HAP-1 (cell line): ENCODE measurements around the gene PCDHA1.
"Not testable (repeated sequence)": the region's sequence is repeated elsewhere in the genome, so short reads cannot be mapped to it uniquely, and the experiment has no call there.

ENCODE experiments used
- DNase-seq, 2 experiments: peaks; one replicate each; pipeline ENCODE4 v3.0.0-alpha.2; 2016 to 2020; ENCODE audit warnings: low spot score in 2 of 2
- H3K27me3 ChIP-seq: fragments of 250-450 bp; sonication (Bioruptor Pico); 2 replicates; pipeline ENCODE4 v1.5.1; 2020; ENCODE audit warnings: low read depth, mild to moderate bottlenecking, moderate library complexity
- H3K36me3 ChIP-seq: fragments of 250-450 bp; sonication (Bioruptor Pico); replicated peaks from 2 replicates; pipeline ENCODE4 v1.5.1; 2020; ENCODE audit warnings: mild to moderate bottlenecking
- H3K4me1 ChIP-seq: fragments of 250-450 bp; sonication (Bioruptor Pico); 2 replicates; pipeline ENCODE4 v1.5.1; 2020; ENCODE audit warnings: mild to moderate bottlenecking
- H3K4me3 ChIP-seq: fragments of 250-450 bp; sonication (Bioruptor Pico); 2 replicates; pipeline ENCODE4 v1.5.1; 2020; ENCODE audit warnings: mild to moderate bottlenecking, moderate library complexity
- H3K9me3 ChIP-seq: fragments of 250-450 bp; sonication (Bioruptor Pico); 2 replicates; pipeline ENCODE4 v1.5.1; 2020; ENCODE audit warnings: mild to moderate bottlenecking, moderate library complexity
- in situ Hi-C: fragments of 300-500 bp; cut with MboI; formaldehyde crosslinking; loops from 3 replicates; pipeline ENCODE4 v1.14.3; 2020; ENCODE audit warnings: low sequenced_read_pairs, inconsistent platforms, mixed read lengths

Gene PCDHA1

GRCh38 chr5:140796718-140797095, 10.8 kb downstream of the PCDHA1 start:
- in situ Hi-C loops: no loop called here
- Histone ChIP-seq H3K36me3 (no peaks in the 10 kb centered on the region), H3K27me3 (no peaks in the 10 kb centered on the region), H3K9me3 (peaks cover 2% of the 10 kb centered on the region), H3K4me3 (no peak overlapping the region), H3K4me1 (no peaks in the 10 kb centered on the region)
- DNase-seq: no peak

GRCh38 chr5:140800816-140801493, 15.0 kb downstream of the PCDHA1 start, which contains the start of gene PCDHA3:
Gene PCDHA3 (plus strand): TSS chr5:140801057.
- no peaks in the 10 kb centered on the region for H3K27me3 ChIP-seq
- in situ Hi-C loops: no loop called here
- peaks cover 4% of the 10 kb centered on the region; the same call in 1 of the 2 replicates for H3K9me3 ChIP-seq
- no peaks in the 10 kb centered on the region for H3K36me3 ChIP-seq
- peak within 1 kb of the TSS; percentile 30 for H3K4me3 ChIP-seq
- peak; percentile 64 to 74 for DNase-seq
- no peaks in the 10 kb centered on the region for H3K4me1 ChIP-seq

GRCh38 chr5:140801494-140801841, 15.5 kb downstream of the PCDHA1 start:
- Histone ChIP-seq H3K4me1 (no peaks in the 10 kb centered on the region), H3K27me3 (no peaks in the 10 kb centered on the region), H3K36me3 (no peaks in the 10 kb centered on the region), H3K9me3 (peaks cover 4% of the 10 kb centered on the region; the same call in 1 of the 2 replicates), H3K4me3 (peak overlapping the region; percentile 30)
- peak; percentile 43 to 69 for DNase-seq
- in situ Hi-C loops: no loop called here

GRCh38 chr5:140802381-140802780, 16.4 kb downstream of the PCDHA1 start:
- in situ Hi-C loops, H3K4me3 ChIP-seq, H3K36me3 ChIP-seq, H3K27me3 ChIP-seq, H3K4me1 ChIP-seq, H3K9me3 ChIP-seq, DNase-seq: not testable (repeated sequence)

GRCh38 chr5:140802781-140803271, 16.9 kb downstream of the PCDHA1 start:
- in situ Hi-C loops: no loop called here

GRCh38 chr5:140806834-140807775, 21.2 kb downstream of the PCDHA1 start, which contains the start of gene PCDHA4:
Gene PCDHA4 (plus strand): TSS chr5:140807068.
- no peaks in the 10 kb centered on the region for H3K36me3 ChIP-seq
- no peaks in the 10 kb centered on the region for H3K9me3 ChIP-seq
- no peaks in the 10 kb centered on the region for H3K4me1 ChIP-seq
- no peaks in the 10 kb centered on the region for H3K27me3 ChIP-seq
- DNase-seq: peak in 1 of 2 experiments; percentile 46
- no peak within 1 kb of the TSS for H3K4me3 ChIP-seq
- in situ Hi-C loops: no loop called here

More at GRCh38 chr5:140802781-140803271, 16.9 kb downstream of the PCDHA1 start:
- H3K36me3 ChIP-seq: no peaks in the 10 kb centered on the region
- no peak overlapping the region for H3K4me3 ChIP-seq
- no peak for DNase-seq
- H3K4me1 ChIP-seq: no peaks in the 10 kb centered on the region
- no peaks in the 10 kb centered on the region for H3K27me3 ChIP-seq
- H3K9me3 ChIP-seq: peaks cover 4% of the 10 kb centered on the region; the same call in 1 of the 2 replicates

GRCh38 chr5:140808241-140808888, 22.4 kb downstream of the PCDHA1 start:
- not testable (repeated sequence) for H3K4me3 ChIP-seq

GRCh38 chr5:140808889-140809291, 22.9 kb downstream of the PCDHA1 start:
- Histone ChIP-seq H3K9me3 (no peaks in the 10 kb centered on the region), H3K27me3 (no peaks in the 10 kb centered on the region), H3K36me3 (no peaks in the 10 kb centered on the region), H3K4me1 (no peaks in the 10 kb centered on the region), H3K4me3 (no peak overlapping the region)
- DNase-seq: no peak
- in situ Hi-C loops: no loop called here

More at GRCh38 chr5:140808241-140808888, 22.4 kb downstream of the PCDHA1 start:
- H3K36me3 ChIP-seq, H3K9me3 ChIP-seq, in situ Hi-C loops, H3K27me3 ChIP-seq, DNase-seq, H3K4me1 ChIP-seq: not testable (repeated sequence)

- peak; percentile 38 to 76 for DNase-seq
- H3K27me3 ChIP-seq: no peaks in the 10 kb centered on the region
- H3K4me3 ChIP-seq: no peak within 1 kb of the TSS
- in situ Hi-C loops: no loop called here
- H3K9me3 ChIP-seq: no peaks in the 10 kb centered on the region
- no peaks in the 10 kb centered on the region for H3K36me3 ChIP-seq
- H3K4me1 ChIP-seq: no peaks in the 10 kb centered on the region
Measured at GRCh38 chr5:140821375-140822280, 35.7 kb downstream of the PCDHA1 start, which contains the start of gene PCDHA5. Gene PCDHA5 (plus strand): TSS chr5:140821613.

- no peaks in the 10 kb centered on the region for H3K9me3 ChIP-seq
- in situ Hi-C loops: no loop called here
- H3K4me1 ChIP-seq: no peaks in the 10 kb centered on the region
- H3K4me3 ChIP-seq: no peak overlapping the region
- DNase-seq: no peak
- H3K27me3 ChIP-seq: no peaks in the 10 kb centered on the region
- no peaks in the 10 kb centered on the region for H3K36me3 ChIP-seq
Measured at GRCh38 chr5:140822281-140822629, 36.3 kb downstream of the PCDHA1 start.

- in situ Hi-C loops, H3K9me3 ChIP-seq, H3K36me3 ChIP-seq, DNase-seq, H3K27me3 ChIP-seq, H3K4me1 ChIP-seq, H3K4me3 ChIP-seq: not testable (repeated sequence)
Measured at GRCh38 chr5:140822969-140823368, 37.0 kb downstream of the PCDHA1 start.

GRCh38 chr5:140823475-140823874, 37.5 kb downstream of the PCDHA1 start:
- no peaks in the 10 kb centered on the region for H3K27me3 ChIP-seq
- H3K4me3 ChIP-seq: no peak overlapping the region
- in situ Hi-C loops: no loop called here
- DNase-seq: no peak
- H3K4me1 ChIP-seq: no peaks in the 10 kb centered on the region
- H3K9me3 ChIP-seq: no peaks in the 10 kb centered on the region
- no peaks in the 10 kb centered on the region for H3K36me3 ChIP-seq
